Peyer's patch (tissue), 4 donors: ENCODE results near the gene IDNK. TPM values are rescaled to one million over a fixed set of nuclear protein-coding genes. Genes with fewer than 3 reads are reported as not detected.
A peak's percentile ranks its signal among the peaks of the same experiment; 100 is the strongest.

Experiments used
- DNase-seq, 3 donors: peaks; one replicate each; pipeline ENCODE4 v3.0.0-alpha.2; 2017 to 2019
- H3K27ac ChIP-seq, 4 donors: fragments of 200-600 bp; sonication (generic); one replicate each; pipeline ENCODE4 v1.5.1; 2016 to 2019
- H3K27me3 ChIP-seq, 2 donors: fragments of 200-600 bp; sonication (generic); one replicate each; pipeline ENCODE4 v1.5.1; 2019
- H3K36me3 ChIP-seq, 3 donors: fragments of 200-600 bp; sonication (generic); one replicate each; pipeline ENCODE4 v1.5.1; 2016 to 2019
- H3K4me1 ChIP-seq, 4 donors: fragments of 200-600 bp; sonication (generic); one replicate each; pipeline ENCODE4 v1.5.1; 2016 to 2019
- H3K4me3 ChIP-seq, 4 donors: fragments of 200-600 bp; sonication (generic); 1 replicate in 3 of 4; 2 replicates in 1 of 4; pipeline ENCODE4 v1.5.1; 2016 to 2019; ENCODE audit warnings: mild to moderate bottlenecking in 1 of 4
- H3K9me3 ChIP-seq, 4 donors: fragments of 200-600 bp; sonication (generic); one replicate each; pipeline ENCODE4 v1.5.1; 2016 to 2019; ENCODE audit warnings: mild to moderate bottlenecking in 1 of 4
- CTCF ChIP-seq, 6 experiments: fragments of 450-650 bp in 4 of 6; fragments of 200-600 bp in 2 of 6; sonication (generic) in 1 of 6; IDR thresholded peaks; one replicate each; pipeline ENCODE4 v1.5.1; 2017 to 2019; ENCODE audit warnings: antibody characterized with exemption in 6 of 6, mild to moderate bottlenecking in 3 of 6, moderate library complexity in 1 of 6
- POLR2A ChIP-seq, 2 donors: fragments of 450-650 bp; IDR thresholded peaks; one replicate each; pipeline ENCODE4 v1.5.1; 2017; ENCODE audit warnings: antibody characterized with exemption in 2 of 2, mild to moderate bottlenecking in 2 of 2, moderate library complexity in 2 of 2
- total RNA-seq, 4 donors: library from RNA; depleted of rRNA; stranded (reverse); fragments of >200 nt; gene quantifications; one replicate each; pipeline ENCODE4 v1.1.0, GENCODE V29; 2016

Gene IDNK
- 10 to 100 TPM in 2 of 4 donors, 1 to 10 TPM in 1, not detected in 1; 9.9 to 14.1 (median 12.1) TPM for total RNA-seq

- TF ChIP-seq CTCF (IDR thresholded peaks at IDR 0.05) (no peak), POLR2A (IDR thresholded peaks at IDR 0.05) (peak; percentile 46 to 62)
- peak; percentile 58 to 87 (median 84) for DNase-seq
- Histone ChIP-seq H3K4me1 (peaks cover 0 to 14% (median 9%) of the 10 kb centered on the region in 4 donors), H3K9me3 (no peaks in the 10 kb centered on the region), H3K27me3 (no peaks in the 10 kb centered on the region), H3K4me3 (peak within 1 kb of the TSS; percentile 56 to 79 (median 63)), H3K36me3 (peaks cover 0 to 5% (median 0%) of the 10 kb centered on the region in 3 donors), H3K27ac (peak within 1 kb of the TSS; percentile 88 to 94 (median 93))
Observed at GRCh38 chr9:83622939-83623678, at the start of gene IDNK. Gene IDNK, plus strand, starts transcription at chr9:83623143. Its CDS starts 29 bp downstream, at chr9:83623172.

- TF ChIP-seq POLR2A (IDR thresholded peaks at IDR 0.05), result no peak
- TF ChIP-seq CTCF (IDR thresholded peaks at IDR 0.05), result no peak
- no peaks in the 10 kb centered on the region for H3K4me1 ChIP-seq
- H3K4me3 ChIP-seq, result no peak overlapping the region
- H3K9me3 ChIP-seq, result peaks cover 0 to 4% (median 0%) of the 10 kb centered on the region in 4 donors
- H3K36me3 ChIP-seq, result no peaks in the 10 kb centered on the region
- no peaks in the 10 kb centered on the region for H3K27me3 ChIP-seq
- H3K27ac ChIP-seq, result no peak overlapping the region
- DNase-seq, result no peak
Observed at GRCh38 chr9:83574482-83574881, 48.5 kb upstream of the IDNK start.

- TF ChIP-seq CTCF (IDR thresholded peaks at IDR 0.05) (no peak), POLR2A (IDR thresholded peaks at IDR 0.05) (no peak)
- Histone ChIP-seq H3K4me1 (no peaks in the 10 kb centered on the region), H3K9me3 (peaks cover 0 to 4% (median 0%) of the 10 kb centered on the region in 4 donors), H3K27me3 (no peaks in the 10 kb centered on the region), H3K4me3 (no peak overlapping the region), H3K36me3 (no peaks in the 10 kb centered on the region), H3K27ac (no peak overlapping the region)
- no peak for DNase-seq
Observed at GRCh38 chr9:83582029-83582428, 40.9 kb upstream of the IDNK start.

- DNase-seq, result peak in 2 of 3 donors; percentile 24 to 77
- H3K27me3 ChIP-seq, result no peaks in the 10 kb centered on the region
- no peaks in the 10 kb centered on the region for H3K9me3 ChIP-seq
- no peaks in the 10 kb centered on the region for H3K4me1 ChIP-seq
- no peak overlapping the region for H3K4me3 ChIP-seq
- TF ChIP-seq POLR2A (IDR thresholded peaks at IDR 0.05), result no peak
- peak in 5 of 6 experiments; percentile 18 to 75 (median 62) for TF ChIP-seq CTCF (IDR thresholded peaks at IDR 0.05)
- no peak overlapping the region for H3K27ac ChIP-seq
- no peaks in the 10 kb centered on the region for H3K36me3 ChIP-seq
Observed at GRCh38 chr9:83583151-83584014, 39.6 kb upstream of the IDNK start.

GRCh38 chr9:83584995-83585394 is 37.9 kb upstream of the IDNK start:
- no peaks in the 10 kb centered on the region for H3K27me3 ChIP-seq
- no peaks in the 10 kb centered on the region for H3K9me3 ChIP-seq
- H3K4me3 ChIP-seq, result no peak overlapping the region
- no peak overlapping the region for H3K27ac ChIP-seq
- TF ChIP-seq CTCF (IDR thresholded peaks at IDR 0.05), result no peak
- TF ChIP-seq POLR2A (IDR thresholded peaks at IDR 0.05), result no peak
- no peaks in the 10 kb centered on the region for H3K36me3 ChIP-seq
- H3K4me1 ChIP-seq, result no peaks in the 10 kb centered on the region
- DNase-seq, result no peak
